Panc1 (cell line): ENCODE data around the gene PCK2. TPM values are rescaled to one million over a fixed set of nuclear protein-coding genes. Genes with fewer than 3 reads are reported as not detected.
A peak's percentile ranks its signal among the peaks of the same experiment; 100 is the strongest.

Experiments used
- ATAC-seq: fragments of 200-7000 bp; cut with Tn5 transposase; 2 replicates; pipeline ENCODE4 v1.9.1; 2020; ENCODE audit warnings: mild to moderate bottlenecking, moderate library complexity
- BruUV-seq: library from RNA; stranded (reverse); fragments of 400-500 nt; replicated peaks from 2 replicates; lab custom pipeline; 2021; lab: Mats Ljungman, UMichigan
- CTCF ChIA-PET: fragments of 300-600 bp; sonication (Branson Sonifier 250); formaldehyde crosslinking; loops from one replicate; lab custom pipeline; 2022; ENCODE audit warnings: antibody characterized with exemption; lab: Charles Lee
- POLR2A ChIA-PET: fragments of 300-600 bp; sonication (Branson Sonifier 250); formaldehyde crosslinking; loops from one replicate; lab custom pipeline; 2022; ENCODE audit warnings: antibody characterized with exemption; lab: Charles Lee
- DNase-seq: peaks from one replicate; pipeline ENCODE4 v3.0.0-alpha.2; 2010; ENCODE audit warnings: low read depth, low spot score
- H3K27ac ChIP-seq: 2 replicates; pipeline ENCODE4 v1.5.1; 2011; ENCODE audit warnings: mild to moderate bottlenecking, low read length, inconsistent platforms
- H3K27me3 ChIP-seq: fragments of 200-500 bp; sonication (Bioruptor generic); 2 replicates; pipeline ENCODE4 v1.6.0; 2014; ENCODE audit warnings: low read length, inconsistent platforms; ENCODE audit not compliant: control insufficient read depth, insufficient read depth
- H3K36me3 ChIP-seq: fragments of 200-500 bp; sonication (Bioruptor generic); 2 replicates; pipeline ENCODE4 v1.5.1; 2014; ENCODE audit warnings: inconsistent platforms, mild to moderate bottlenecking, low read length, moderate library complexity; ENCODE audit not compliant: control insufficient read depth, insufficient read depth
- H3K4me1 ChIP-seq: 2 replicates; pipeline ENCODE4 v1.5.1; 2011; ENCODE audit warnings: inconsistent platforms, mild to moderate bottlenecking, low read length, moderate library complexity; ENCODE audit not compliant: control insufficient read depth, insufficient read depth
- H3K4me3 ChIP-seq, 2 experiments: 2 replicates each; pipeline ENCODE4 v1.5.1; 2011 to 2012; ENCODE audit warnings: low read depth in 2 of 2, low read length in 2 of 2, mild to moderate bottlenecking in 2 of 2, inconsistent platforms in 1 of 2, moderate library complexity in 1 of 2
- H3K9me3 ChIP-seq: fragments of 200-500 bp; sonication (Bioruptor generic); 2 replicates; pipeline ENCODE4 v1.5.1; 2014; ENCODE audit warnings: low read depth, mild to moderate bottlenecking, inconsistent platforms, low read length, moderate library complexity; ENCODE audit not compliant: control insufficient read depth, insufficient read depth
- POLR2AphosphoS5 ChIP-seq: IDR thresholded peaks from 2 replicates; pipeline ENCODE4 v1.6.1; 2012; ENCODE audit warnings: mild to moderate bottlenecking, low read depth, low read length, moderate library complexity
- SIN3A ChIP-seq: IDR thresholded peaks from 2 replicates; pipeline ENCODE4 v1.6.1; 2012; ENCODE audit warnings: low read depth, mild to moderate bottlenecking, low read length, moderate library complexity, borderline replicate concordance; ENCODE audit not compliant: insufficient read depth
- TCF7L2 ChIP-seq: IDR thresholded peaks from 2 replicates; pipeline ENCODE4 v1.6.1; 2011; ENCODE audit warnings: mild to moderate bottlenecking, low read depth, low read length, inconsistent platforms
- in situ Hi-C: cut with HindIII; loops from 2 replicates; pipeline ENCODE4 v1.10.0; 2016; ENCODE audit warnings: low sequenced_read_pairs, low pct_unique_long_range_greater_than_20kb
- intact Hi-C: fragments of 100-400 bp; cut with micrococcal nuclease; formaldehyde crosslinking; loops from one replicate; pipeline ENCODE4 v1.10.0; 2022; ENCODE audit not compliant: unreplicated experiment
- total RNA-seq: library from RNA; stranded (reverse); gene quantifications from one replicate; pipeline ENCODE4 v1.2.1, GENCODE V29; 2021; ENCODE audit not compliant: unreplicated experiment
- TF ChIP-seq, protein P1 (sequence below), 2 experiments: IDR thresholded peaks; 2 replicates each; pipeline ENCODE4 v1.6.1; 2011 to 2012; ENCODE audit warnings: low read depth in 2 of 2, control low read depth in 1 of 2, low read length in 1 of 2, mild to moderate bottlenecking in 1 of 2, moderate library complexity in 1 of 2; ENCODE audit not compliant: insufficient read depth in 1 of 2
- TF ChIP-seq, protein P2 (sequence below): fragments of 450-650 bp; IDR thresholded peaks from 2 replicates; pipeline ENCODE4 v1.5.1; 2017; ENCODE audit warnings: mild to moderate bottlenecking

Gene PCK2
- total RNA-seq, 1 experiment from 2014 or later, result 24.5 TPM

DNA sequence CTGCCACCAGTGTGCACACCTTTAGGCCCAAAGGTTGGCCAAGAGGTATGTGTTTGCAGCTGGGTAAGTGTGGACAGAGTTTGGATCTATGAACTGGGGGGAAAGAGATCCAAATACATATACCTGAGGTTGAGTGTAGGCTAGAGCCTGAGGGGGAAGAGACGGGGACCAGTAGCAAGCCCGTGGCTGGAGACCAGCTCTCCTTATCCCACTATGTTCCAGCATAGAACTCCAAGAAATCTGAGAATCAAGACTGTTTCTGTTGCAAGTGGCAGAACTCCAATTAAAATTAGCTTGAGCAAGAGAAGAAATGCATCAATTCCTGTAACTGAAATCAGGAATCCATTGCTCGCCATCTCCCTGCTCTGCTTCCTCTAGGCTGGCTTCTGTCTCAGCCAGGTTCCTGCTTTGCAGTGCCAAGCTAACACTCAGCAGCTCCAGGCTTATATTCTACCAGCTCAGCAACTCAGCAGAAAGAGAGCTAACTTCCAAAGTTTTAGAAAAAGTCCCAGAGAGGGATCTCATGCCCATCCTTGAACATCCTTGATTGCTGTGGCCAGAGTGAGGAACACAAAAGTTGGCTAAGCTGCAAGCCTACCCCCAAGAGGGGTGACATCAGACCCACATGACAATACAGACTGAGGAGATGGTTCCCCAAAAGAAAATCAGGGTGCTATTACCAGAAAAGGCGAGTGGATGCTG is 1.5 kb upstream of the PCK2 start:
- Histone ChIP-seq H3K27me3 (no peaks in the 10 kb centered on the region), H3K27ac (peak overlapping the region; percentile 84; the same call in 1 of the 2 replicates), H3K9me3 (no peaks in the 10 kb centered on the region), H3K4me1 (peaks cover 5% of the 10 kb centered on the region; the same call in 1 of the 2 replicates), H3K36me3 (no peaks in the 10 kb centered on the region; the same call in 1 of the 2 replicates), H3K4me3 (no peak overlapping the region)
- no peak for DNase-seq
- intact Hi-C loops, result no loop called here
- in situ Hi-C loops, result no loop called here
- TF ChIP-seq TCF7L2, result no peak
- no peak for TF ChIP-seq SIN3A
- no peak for TF ChIP-seq POLR2AphosphoS5
- TF ChIP-seq, protein P1, sequence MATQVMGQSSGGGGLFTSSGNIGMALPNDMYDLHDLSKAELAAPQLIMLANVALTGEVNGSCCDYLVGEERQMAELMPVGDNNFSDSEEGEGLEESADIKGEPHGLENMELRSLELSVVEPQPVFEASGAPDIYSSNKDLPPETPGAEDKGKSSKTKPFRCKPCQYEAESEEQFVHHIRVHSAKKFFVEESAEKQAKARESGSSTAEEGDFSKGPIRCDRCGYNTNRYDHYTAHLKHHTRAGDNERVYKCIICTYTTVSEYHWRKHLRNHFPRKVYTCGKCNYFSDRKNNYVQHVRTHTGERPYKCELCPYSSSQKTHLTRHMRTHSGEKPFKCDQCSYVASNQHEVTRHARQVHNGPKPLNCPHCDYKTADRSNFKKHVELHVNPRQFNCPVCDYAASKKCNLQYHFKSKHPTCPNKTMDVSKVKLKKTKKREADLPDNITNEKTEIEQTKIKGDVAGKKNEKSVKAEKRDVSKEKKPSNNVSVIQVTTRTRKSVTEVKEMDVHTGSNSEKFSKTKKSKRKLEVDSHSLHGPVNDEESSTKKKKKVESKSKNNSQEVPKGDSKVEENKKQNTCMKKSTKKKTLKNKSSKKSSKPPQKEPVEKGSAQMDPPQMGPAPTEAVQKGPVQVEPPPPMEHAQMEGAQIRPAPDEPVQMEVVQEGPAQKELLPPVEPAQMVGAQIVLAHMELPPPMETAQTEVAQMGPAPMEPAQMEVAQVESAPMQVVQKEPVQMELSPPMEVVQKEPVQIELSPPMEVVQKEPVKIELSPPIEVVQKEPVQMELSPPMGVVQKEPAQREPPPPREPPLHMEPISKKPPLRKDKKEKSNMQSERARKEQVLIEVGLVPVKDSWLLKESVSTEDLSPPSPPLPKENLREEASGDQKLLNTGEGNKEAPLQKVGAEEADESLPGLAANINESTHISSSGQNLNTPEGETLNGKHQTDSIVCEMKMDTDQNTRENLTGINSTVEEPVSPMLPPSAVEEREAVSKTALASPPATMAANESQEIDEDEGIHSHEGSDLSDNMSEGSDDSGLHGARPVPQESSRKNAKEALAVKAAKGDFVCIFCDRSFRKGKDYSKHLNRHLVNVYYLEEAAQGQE (IDR thresholded peaks at IDR 0.05; ENCODE audit: insufficient read depth in 1 of 2, low read depth in 2 of 2, low read length in 1 of 2), result no peak
- ATAC-seq, result no peak
- POLR2A ChIA-PET, result no interaction called here
- TSS peak; percentile 66 for BruUV-seq
- CTCF ChIA-PET, result interaction anchor here (0.5 to 4.0 kb wide), 2 partner anchors 35 to 84 kb away, joined by 3 to 50 read pairs; no protein-coding TSS in a partner anchor

DNA sequence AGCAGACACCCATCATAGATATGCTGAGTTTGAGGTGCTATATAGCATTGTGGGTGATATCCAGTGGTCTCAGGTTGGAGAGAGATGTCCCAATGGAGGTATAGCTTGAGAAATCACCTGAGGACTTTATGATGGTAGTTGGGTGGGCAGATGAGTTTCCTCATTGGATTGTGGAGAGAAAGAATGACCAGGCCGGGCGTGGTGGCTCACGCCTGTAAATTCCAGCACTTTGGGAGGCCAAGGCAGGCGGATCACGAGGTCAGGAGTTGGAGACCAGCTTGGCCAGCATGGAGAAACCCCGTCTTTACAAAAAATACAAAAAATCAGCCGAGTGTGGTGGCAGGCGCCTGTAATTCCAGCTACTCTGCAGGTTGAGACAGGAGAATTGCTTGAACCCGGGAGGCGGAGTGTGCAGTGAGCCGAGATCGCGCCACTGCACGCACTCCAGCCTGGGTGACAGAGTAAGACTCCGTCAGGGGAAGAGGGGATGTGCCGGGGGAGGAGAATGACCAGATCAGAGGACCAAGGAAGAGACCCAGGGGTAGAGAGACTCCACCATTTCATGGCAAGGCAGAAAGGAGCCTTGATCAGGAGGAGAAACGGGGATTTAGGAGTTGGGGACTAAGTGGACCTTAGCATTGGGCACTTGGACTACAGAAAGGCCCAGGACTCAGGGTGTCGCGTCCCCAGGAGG is 757 bp upstream of the PCK2 start:
- Histone ChIP-seq H3K4me1 (peaks cover 5% of the 10 kb centered on the region; the same call in 1 of the 2 replicates), H3K4me3 (peak overlapping the region in 1 of 2 experiments; percentile 84; a peak in 1 of 4 replicates), H3K9me3 (no peaks in the 10 kb centered on the region), H3K27ac (peak overlapping the region; percentile 84; the same call in 1 of the 2 replicates), H3K36me3 (no peaks in the 10 kb centered on the region; the same call in 1 of the 2 replicates), H3K27me3 (no peaks in the 10 kb centered on the region)
- TF ChIP-seq SIN3A (no peak), TCF7L2 (no peak), POLR2AphosphoS5 (no peak; the same call in 1 of the 2 replicates)
- TF ChIP-seq, protein P2, sequence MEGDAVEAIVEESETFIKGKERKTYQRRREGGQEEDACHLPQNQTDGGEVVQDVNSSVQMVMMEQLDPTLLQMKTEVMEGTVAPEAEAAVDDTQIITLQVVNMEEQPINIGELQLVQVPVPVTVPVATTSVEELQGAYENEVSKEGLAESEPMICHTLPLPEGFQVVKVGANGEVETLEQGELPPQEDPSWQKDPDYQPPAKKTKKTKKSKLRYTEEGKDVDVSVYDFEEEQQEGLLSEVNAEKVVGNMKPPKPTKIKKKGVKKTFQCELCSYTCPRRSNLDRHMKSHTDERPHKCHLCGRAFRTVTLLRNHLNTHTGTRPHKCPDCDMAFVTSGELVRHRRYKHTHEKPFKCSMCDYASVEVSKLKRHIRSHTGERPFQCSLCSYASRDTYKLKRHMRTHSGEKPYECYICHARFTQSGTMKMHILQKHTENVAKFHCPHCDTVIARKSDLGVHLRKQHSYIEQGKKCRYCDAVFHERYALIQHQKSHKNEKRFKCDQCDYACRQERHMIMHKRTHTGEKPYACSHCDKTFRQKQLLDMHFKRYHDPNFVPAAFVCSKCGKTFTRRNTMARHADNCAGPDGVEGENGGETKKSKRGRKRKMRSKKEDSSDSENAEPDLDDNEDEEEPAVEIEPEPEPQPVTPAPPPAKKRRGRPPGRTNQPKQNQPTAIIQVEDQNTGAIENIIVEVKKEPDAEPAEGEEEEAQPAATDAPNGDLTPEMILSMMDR, result no peak
- TF ChIP-seq, protein P1 (IDR thresholded peaks at IDR 0.05; ENCODE audit: insufficient read depth in 1 of 2, low read depth in 2 of 2, low read length in 1 of 2), result no peak
- no TSS peak for BruUV-seq
- in situ Hi-C loops (no loop called here), intact Hi-C loops (no loop called here)
- DNase-seq (no peak), ATAC-seq (no peak)
- ChIA-PET CTCF (interaction anchor here (0.5 to 4.0 kb wide), 4 partner anchors 15 to 793 kb away, joined by 3 to 50 read pairs (median 4); no protein-coding TSS in a partner anchor), POLR2A (interaction anchor here (0.6 kb wide), 1 partner anchor 231 kb away, joined by 7 read pairs; no protein-coding TSS in a partner anchor)
